22Rv1 (cell line): ENCODE results near the gene DHRSX.
"Not testable (repeated sequence)": the region's sequence is repeated elsewhere in the genome, so short reads cannot be mapped to it uniquely, and the experiment has no call there.

Experiments
- H3K27ac ChIP-seq: fragments of 450-650 bp; 2 replicates; pipeline ENCODE4 v1.5.1; 2017
- ZFX ChIP-seq: fragments of 450-650 bp; IDR thresholded peaks from 2 replicates; pipeline ENCODE4 v1.6.1; 2017; ENCODE audit warnings: antibody characterized with exemption, borderline replicate concordance
- TF ChIP-seq, protein P1 (sequence below): fragments of 450-650 bp; IDR thresholded peaks from 2 replicates; pipeline ENCODE4 v1.5.1; 2017; ENCODE audit warnings: mild to moderate bottlenecking

Gene DHRSX

GRCh38 chrX:2251211-2251610, 249.6 kb downstream of the DHRSX start:
- H3K27ac ChIP-seq: no peak overlapping the region
- TF ChIP-seq ZFX: no peak
- TF ChIP-seq, protein P1, sequence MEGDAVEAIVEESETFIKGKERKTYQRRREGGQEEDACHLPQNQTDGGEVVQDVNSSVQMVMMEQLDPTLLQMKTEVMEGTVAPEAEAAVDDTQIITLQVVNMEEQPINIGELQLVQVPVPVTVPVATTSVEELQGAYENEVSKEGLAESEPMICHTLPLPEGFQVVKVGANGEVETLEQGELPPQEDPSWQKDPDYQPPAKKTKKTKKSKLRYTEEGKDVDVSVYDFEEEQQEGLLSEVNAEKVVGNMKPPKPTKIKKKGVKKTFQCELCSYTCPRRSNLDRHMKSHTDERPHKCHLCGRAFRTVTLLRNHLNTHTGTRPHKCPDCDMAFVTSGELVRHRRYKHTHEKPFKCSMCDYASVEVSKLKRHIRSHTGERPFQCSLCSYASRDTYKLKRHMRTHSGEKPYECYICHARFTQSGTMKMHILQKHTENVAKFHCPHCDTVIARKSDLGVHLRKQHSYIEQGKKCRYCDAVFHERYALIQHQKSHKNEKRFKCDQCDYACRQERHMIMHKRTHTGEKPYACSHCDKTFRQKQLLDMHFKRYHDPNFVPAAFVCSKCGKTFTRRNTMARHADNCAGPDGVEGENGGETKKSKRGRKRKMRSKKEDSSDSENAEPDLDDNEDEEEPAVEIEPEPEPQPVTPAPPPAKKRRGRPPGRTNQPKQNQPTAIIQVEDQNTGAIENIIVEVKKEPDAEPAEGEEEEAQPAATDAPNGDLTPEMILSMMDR: no peak

DNA sequence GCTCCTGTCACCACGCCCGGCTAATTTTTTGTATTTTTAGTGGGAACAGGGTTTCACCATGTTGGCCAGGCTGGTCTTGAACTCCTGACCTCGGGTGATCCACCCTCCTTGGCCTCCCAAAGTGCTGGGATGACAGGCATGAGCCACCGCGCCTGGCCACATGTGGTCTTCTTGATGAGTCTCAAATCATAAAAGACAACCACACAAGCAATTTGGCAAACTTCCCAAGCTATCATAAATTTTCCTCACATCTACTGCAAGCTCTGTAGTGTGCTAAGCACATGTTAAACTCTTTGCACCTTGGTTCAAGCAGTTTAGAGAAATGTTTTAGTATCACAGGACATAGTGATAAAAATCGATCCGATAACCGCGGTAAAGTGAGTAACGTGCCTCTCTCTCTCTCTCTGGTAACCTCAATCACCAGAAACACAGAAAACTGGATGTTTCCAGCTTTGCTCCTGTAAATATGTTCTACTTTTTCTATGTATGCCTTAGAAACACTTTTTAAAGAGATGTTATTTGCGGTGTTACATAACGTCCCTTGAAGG, 256.8 kb downstream of the DHRSX start:
- TF ChIP-seq, protein P1: no peak
- TF ChIP-seq ZFX: no peak
- no peak overlapping the region for H3K27ac ChIP-seq

- TF ChIP-seq ZFX: no peak
- TF ChIP-seq, protein P1: no peak
- no peak overlapping the region for H3K27ac ChIP-seq
These were observed 257.8 kb downstream of the DHRSX start for GRCh38 chrX:2242980-2243379.

- H3K27ac ChIP-seq: no peak overlapping the region
These were observed 258.4 kb downstream of the DHRSX start for GRCh38 chrX:2242326-2242725.

DNA sequence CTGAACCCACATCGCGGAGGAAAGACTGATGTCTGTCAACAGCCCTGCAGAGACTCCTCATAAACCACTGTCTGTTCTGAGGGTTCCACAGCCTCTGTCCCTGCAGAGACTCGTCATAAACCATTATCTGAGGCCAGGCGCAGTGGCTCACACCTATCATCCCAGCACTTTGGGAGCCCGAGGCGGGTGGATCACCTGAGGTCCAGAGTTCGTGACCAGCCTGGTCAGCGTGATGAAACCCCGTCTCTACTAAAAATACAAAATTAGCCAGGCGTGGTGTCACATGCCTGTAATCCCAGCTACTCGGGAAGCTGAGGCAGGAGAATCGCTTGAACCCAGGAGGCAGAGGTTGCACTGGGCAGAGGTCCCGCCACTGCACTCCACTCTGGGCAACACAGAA, 259.3 kb downstream of the DHRSX start:
- not testable (repeated sequence) for H3K27ac ChIP-seq

More at GRCh38 chrX:2242326-2242725, 258.4 kb downstream of the DHRSX start:
- TF ChIP-seq, protein P1: no peak
- no peak for TF ChIP-seq ZFX

DNA sequence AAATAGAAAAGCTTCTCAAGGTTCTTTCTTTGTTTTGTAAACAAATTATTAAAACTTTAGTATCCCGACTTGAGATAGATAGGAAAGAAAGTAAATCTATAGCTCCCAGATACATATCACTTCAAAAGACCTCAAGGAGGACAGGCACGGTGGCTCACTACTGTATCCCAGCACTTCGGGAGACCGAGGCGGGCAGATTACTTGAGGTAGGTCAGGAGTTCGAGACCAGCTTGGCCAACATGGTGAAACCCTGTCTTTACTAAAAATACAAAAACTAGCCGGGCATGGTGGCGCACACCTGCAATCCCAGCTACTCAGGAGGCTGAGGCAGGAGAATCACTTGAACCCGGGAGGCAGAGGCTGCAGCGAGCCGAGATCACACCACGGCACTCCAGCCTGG, 260.0 kb downstream of the DHRSX start:
- H3K27ac ChIP-seq: not testable (repeated sequence)

- TF ChIP-seq, protein P1: no peak
- no peak for TF ChIP-seq ZFX
- H3K27ac ChIP-seq: no peak overlapping the region
These were observed 262.8 kb downstream of the DHRSX start for GRCh38 chrX:2237976-2238375.

DNA sequence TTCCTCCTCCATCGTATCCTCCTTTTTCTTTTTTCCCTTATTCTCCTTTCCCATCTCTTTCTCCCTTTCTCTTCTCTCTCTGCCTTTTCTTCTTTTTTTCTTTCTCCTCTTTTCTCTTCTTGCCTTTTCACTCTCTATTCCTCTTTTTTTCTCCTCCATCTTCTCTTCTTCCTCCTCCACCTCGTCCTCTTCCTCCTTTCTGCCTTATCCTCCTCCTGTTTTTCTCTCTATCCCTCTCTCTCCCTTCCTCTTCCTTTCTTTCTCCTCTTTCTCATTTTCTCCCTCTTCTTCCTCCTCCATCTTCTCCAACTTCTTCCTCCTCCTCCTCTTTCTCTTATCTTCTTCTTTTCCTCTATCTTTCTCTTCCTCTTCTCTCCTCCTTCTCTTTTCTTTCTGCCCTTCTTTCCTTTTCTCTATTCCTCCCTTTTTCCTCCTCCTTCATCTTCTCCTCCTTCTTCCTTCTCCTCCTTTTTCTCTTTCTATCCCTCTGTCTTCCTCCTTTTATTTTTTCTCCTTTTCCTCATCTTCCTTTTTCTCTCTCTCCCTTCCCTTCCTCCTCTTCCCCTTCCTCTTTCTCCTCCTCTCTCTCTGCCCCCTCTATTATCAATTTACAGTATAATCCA, 269.1 kb downstream of the DHRSX start:
- H3K27ac ChIP-seq: no peak overlapping the region
- no peak for TF ChIP-seq ZFX
- TF ChIP-seq, protein P1: no peak
